D721Med (cell line): Measurements from ENCODE around the gene TINAGL1.

Experiments used
- DNase-seq: peaks from one replicate; pipeline ENCODE4 v3.0.0; 2011; ENCODE audit warnings: low spot score; ENCODE audit not compliant: insufficient read length
- FAIRE-seq: peaks from 2 replicates; lab custom pipeline; 2011; peaks lifted over from hg19 to GRCh38; lab: Jason Lieb, UNC
- CTCF ChIP-seq: IDR thresholded peaks from 2 replicates; pipeline ENCODE4 v1.5.1; 2012; ENCODE audit warnings: mild to moderate bottlenecking, control low read depth; ENCODE audit not compliant: insufficient read depth; ENCODE audit errors: missing control alignments

TINAGL1 gene

GRCh38 chr1:31580513-31580870 lies 4.2 kb downstream of the TINAGL1 start:
- FAIRE-seq (no peak), DNase-seq (no peak)
- no peak for TF ChIP-seq CTCF

GRCh38 chr1:31580891-31581603 lies 4.7 kb downstream of the TINAGL1 start:
- DNase-seq (no peak), FAIRE-seq (no peak)
- TF ChIP-seq CTCF: no peak

- DNase-seq (no peak), FAIRE-seq (no peak)
- no peak for TF ChIP-seq CTCF
These were observed 5.8 kb downstream of the TINAGL1 start for GRCh38 chr1:31581821-31582810.

- DNase-seq (no peak), FAIRE-seq (no peak)
- TF ChIP-seq CTCF: no peak
These were observed 7.0 kb downstream of the TINAGL1 start for GRCh38 chr1:31583082-31583994.

GRCh38 chr1:31583995-31584868 lies 7.9 kb downstream of the TINAGL1 start:
- FAIRE-seq (no peak), DNase-seq (no peak)
- TF ChIP-seq CTCF: no peak
